MCF 10A (cell line): ENCODE results near the gene PRAMEF8. TPM values are rescaled to one million over a fixed set of nuclear protein-coding genes. Genes with fewer than 3 reads are reported as not detected.
"Not testable (repeated sequence)": the region's sequence is repeated elsewhere in the genome, so short reads cannot be mapped to it uniquely, and the experiment has no call there.

Source experiments
- BruUV-seq: library from RNA; stranded (reverse); fragments of 400-500 nt; replicated peaks from 2 replicates; lab custom pipeline; 2021; lab: Mats Ljungman, UMichigan
- CTCF ChIA-PET: fragments of 300-600 bp; sonication (Branson Sonifier 250); formaldehyde crosslinking; extraction: SDS; loops from one replicate; lab custom pipeline; 2021; ENCODE audit warnings: antibody characterized with exemption, inconsistent platforms; lab: Yijun Ruan, JAX
- POLR2A ChIA-PET: fragments of 300-600, 350-650 bp; sonication (Branson Sonifier 250); formaldehyde crosslinking; extraction: SDS; loops from one replicate; lab custom pipeline; 2020; ENCODE audit warnings: antibody characterized with exemption, inconsistent platforms; lab: Yijun Ruan, JAX
- DNase-seq: peaks from one replicate; pipeline ENCODE4 v3.0.0-alpha.2; 2018; ENCODE audit not compliant: unreplicated experiment
- H3K27ac Mint-ChIP-seq: one replicate; pipeline ENCODE4 v1.8.0; 2022; ENCODE audit warnings: mild to moderate bottlenecking, low read depth, mixed read lengths; ENCODE audit not compliant: unreplicated experiment
- H3K27me3 Mint-ChIP-seq: one replicate; pipeline ENCODE4 v1.8.0; 2022; ENCODE audit warnings: mixed read lengths; ENCODE audit not compliant: insufficient read depth, unreplicated experiment
- H3K36me3 Mint-ChIP-seq: one replicate; pipeline ENCODE4 v1.8.0; 2022; ENCODE audit warnings: mild to moderate bottlenecking, moderate library complexity, mixed read lengths; ENCODE audit not compliant: insufficient read depth, unreplicated experiment
- H3K4me1 Mint-ChIP-seq: one replicate; pipeline ENCODE4 v1.8.0; 2022; ENCODE audit warnings: mixed read lengths; ENCODE audit not compliant: insufficient read depth, unreplicated experiment
- H3K4me3 Mint-ChIP-seq: one replicate; pipeline ENCODE4 v1.8.0; 2022; ENCODE audit warnings: mild to moderate bottlenecking, moderate library complexity, mixed read lengths; ENCODE audit not compliant: unreplicated experiment
- H3K9me3 Mint-ChIP-seq: one replicate; pipeline ENCODE4 v1.8.0; 2022; ENCODE audit warnings: mixed read lengths; ENCODE audit not compliant: unreplicated experiment
- intact Hi-C: fragments of 100-400 bp; cut with micrococcal nuclease; formaldehyde crosslinking; loops from 2 replicates; pipeline ENCODE4 v1.14.1; 2022
- total RNA-seq: library from RNA; stranded (reverse); gene quantifications from 2 replicates; pipeline ENCODE4 v1.2.3, GENCODE V29; 2022

Gene PRAMEF8
- total RNA-seq, 1 experiment from 2014 or later: not detected

DNA sequence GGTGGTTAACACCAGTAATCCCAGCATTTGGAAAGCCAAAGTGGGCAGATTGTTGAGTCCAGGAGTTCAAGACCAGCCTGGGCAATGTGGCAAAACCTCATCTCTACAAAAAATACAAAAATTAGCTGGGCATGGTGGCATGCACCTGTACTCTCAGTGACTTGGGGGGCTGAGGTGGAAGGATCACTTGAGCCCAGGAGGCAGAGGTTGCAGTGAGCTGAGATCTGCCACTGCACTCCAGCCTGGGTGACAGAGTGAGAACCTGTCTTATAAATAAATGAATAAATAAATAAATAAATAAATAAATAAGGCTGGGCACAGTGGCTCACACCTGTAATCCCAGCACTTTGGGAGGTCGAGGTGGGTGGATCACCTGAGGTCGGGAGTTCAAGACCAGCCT lies 52.9 kb downstream of the PRAMEF8 start:
- intact Hi-C loops, H3K36me3 Mint-ChIP-seq, H3K4me1 Mint-ChIP-seq, H3K27ac Mint-ChIP-seq, H3K4me3 Mint-ChIP-seq, BruUV-seq, CTCF ChIA-PET, POLR2A ChIA-PET, DNase-seq, H3K9me3 Mint-ChIP-seq: not testable (repeated sequence)
- H3K27me3 Mint-ChIP-seq: peaks cover 50% of the 10 kb centered on the region

Other genes with a start within 250 kb of the PRAMEF8 start
- not detected in 2 replicates for gene PRAMEF27, start 228.6 kb downstream of the PRAMEF8 start, total RNA-seq
- not detected in 2 replicates for gene HNRNPCL3, start 224.4 kb downstream of the PRAMEF8 start, total RNA-seq
- not detected in 2 replicates for gene PRAMEF25, start 214.4 kb downstream of the PRAMEF8 start, total RNA-seq
- gene HNRNPCL2, start 168.3 kb downstream of the PRAMEF8 start, total RNA-seq: not detected in 2 replicates
- not detected in 2 replicates for gene PRAMEF26, start 129.1 kb downstream of the PRAMEF8 start, total RNA-seq
- not detected in 2 replicates for gene HNRNPCL4, start 119.5 kb downstream of the PRAMEF8 start, total RNA-seq
- gene PRAMEF9, start 113.3 kb downstream of the PRAMEF8 start, total RNA-seq: not detected in 2 replicates
- not detected in 2 replicates for gene PRAMEF13, start 83.7 kb downstream of the PRAMEF8 start, total RNA-seq
- gene PRAMEF18, start 59.0 kb downstream of the PRAMEF8 start, total RNA-seq: not detected in 2 replicates
- gene PRAMEF5, start 30.9 kb downstream of the PRAMEF8 start, total RNA-seq: not detected in 2 replicates
- gene PRAMEF33, start 18.4 kb upstream of the PRAMEF8 start, total RNA-seq: not detected in 2 replicates
- gene PRAMEF15, start 30.4 kb upstream of the PRAMEF8 start, total RNA-seq: not detected in 2 replicates
- gene PRAMEF14, start 62.0 kb upstream of the PRAMEF8 start, total RNA-seq: not detected in 2 replicates
- not detected in 2 replicates for gene PRAMEF19, start 86.8 kb upstream of the PRAMEF8 start, total RNA-seq
- not detected in 2 replicates for gene PRAMEF17, start 104.5 kb upstream of the PRAMEF8 start, total RNA-seq
- not detected in 2 replicates for gene PRAMEF20, start 125.3 kb upstream of the PRAMEF8 start, total RNA-seq
- gene LRRC38, start 228.9 kb upstream of the PRAMEF8 start, total RNA-seq: not detected in 2 replicates